Upper lobe of left lung (tissue), 4 donors: ENCODE data around the gene SLC16A8.

Source experiments
- EP300 ChIP-seq, 4 donors: sonication (generic); formaldehyde crosslinking; IDR thresholded peaks; one replicate each; pipeline ENCODE4 v1.5.1; 2017; ENCODE audit warnings: antibody characterized with exemption in 4 of 4, control low read depth in 2 of 4
- POLR2A ChIP-seq, 4 donors: fragments of 450-650 bp; IDR thresholded peaks; one replicate each; pipeline ENCODE4 v1.5.1; 2016 to 2017; ENCODE audit warnings: antibody characterized with exemption in 4 of 4, mild to moderate bottlenecking in 2 of 4
- POLR2AphosphoS5 ChIP-seq, 2 donors: sonication (generic); formaldehyde crosslinking; IDR thresholded peaks; one replicate each; pipeline ENCODE4 v1.5.1; 2017; ENCODE audit warnings: antibody characterized with exemption in 2 of 2
- TF ChIP-seq, protein P1 (sequence below), 6 experiments: fragments of 450-650 bp in 4 of 6; fragments of 200-600 bp in 2 of 6; sonication (generic) in 2 of 6; IDR thresholded peaks; one replicate each; pipeline ENCODE4 v1.5.1; 2016 to 2019; ENCODE audit warnings: antibody characterized with exemption in 6 of 6

DNA sequence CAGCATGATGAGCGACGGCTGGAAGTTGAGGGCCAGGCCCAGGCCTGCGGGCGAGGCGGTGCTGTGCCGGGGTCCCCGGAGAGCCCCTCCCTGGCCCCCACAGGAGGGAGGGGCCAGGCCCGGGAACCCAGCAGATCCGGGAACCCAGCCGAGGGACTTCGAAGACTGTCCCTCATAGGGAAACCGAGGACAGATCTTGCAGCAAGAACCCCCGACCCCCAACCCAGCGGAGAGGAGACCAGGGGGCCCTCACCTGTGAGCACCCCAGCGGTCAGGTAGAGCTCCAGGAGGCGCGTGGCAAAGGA is 2.4 kb downstream of the SLC16A8 start:
- TF ChIP-seq, protein P1, sequence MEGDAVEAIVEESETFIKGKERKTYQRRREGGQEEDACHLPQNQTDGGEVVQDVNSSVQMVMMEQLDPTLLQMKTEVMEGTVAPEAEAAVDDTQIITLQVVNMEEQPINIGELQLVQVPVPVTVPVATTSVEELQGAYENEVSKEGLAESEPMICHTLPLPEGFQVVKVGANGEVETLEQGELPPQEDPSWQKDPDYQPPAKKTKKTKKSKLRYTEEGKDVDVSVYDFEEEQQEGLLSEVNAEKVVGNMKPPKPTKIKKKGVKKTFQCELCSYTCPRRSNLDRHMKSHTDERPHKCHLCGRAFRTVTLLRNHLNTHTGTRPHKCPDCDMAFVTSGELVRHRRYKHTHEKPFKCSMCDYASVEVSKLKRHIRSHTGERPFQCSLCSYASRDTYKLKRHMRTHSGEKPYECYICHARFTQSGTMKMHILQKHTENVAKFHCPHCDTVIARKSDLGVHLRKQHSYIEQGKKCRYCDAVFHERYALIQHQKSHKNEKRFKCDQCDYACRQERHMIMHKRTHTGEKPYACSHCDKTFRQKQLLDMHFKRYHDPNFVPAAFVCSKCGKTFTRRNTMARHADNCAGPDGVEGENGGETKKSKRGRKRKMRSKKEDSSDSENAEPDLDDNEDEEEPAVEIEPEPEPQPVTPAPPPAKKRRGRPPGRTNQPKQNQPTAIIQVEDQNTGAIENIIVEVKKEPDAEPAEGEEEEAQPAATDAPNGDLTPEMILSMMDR (IDR thresholded peaks at IDR 0.05), result no peak
- no peak for TF ChIP-seq POLR2A (IDR thresholded peaks at IDR 0.05)
- no peak for TF ChIP-seq POLR2AphosphoS5 (IDR thresholded peaks at IDR 0.05)
- TF ChIP-seq EP300 (IDR thresholded peaks at IDR 0.05), result no peak
